NCI-H2171 (cell line): ENCODE data around the gene ANKRD12.
"Not testable (repeated sequence)": the region's sequence is repeated elsewhere in the genome, so short reads cannot be mapped to it uniquely, and the experiment has no call there.

Experiments
- DNase-seq: peaks from one replicate; lab custom pipeline; 2025; lab: John Stamatoyannopoulos, UW

The ANKRD12 gene

DNA sequence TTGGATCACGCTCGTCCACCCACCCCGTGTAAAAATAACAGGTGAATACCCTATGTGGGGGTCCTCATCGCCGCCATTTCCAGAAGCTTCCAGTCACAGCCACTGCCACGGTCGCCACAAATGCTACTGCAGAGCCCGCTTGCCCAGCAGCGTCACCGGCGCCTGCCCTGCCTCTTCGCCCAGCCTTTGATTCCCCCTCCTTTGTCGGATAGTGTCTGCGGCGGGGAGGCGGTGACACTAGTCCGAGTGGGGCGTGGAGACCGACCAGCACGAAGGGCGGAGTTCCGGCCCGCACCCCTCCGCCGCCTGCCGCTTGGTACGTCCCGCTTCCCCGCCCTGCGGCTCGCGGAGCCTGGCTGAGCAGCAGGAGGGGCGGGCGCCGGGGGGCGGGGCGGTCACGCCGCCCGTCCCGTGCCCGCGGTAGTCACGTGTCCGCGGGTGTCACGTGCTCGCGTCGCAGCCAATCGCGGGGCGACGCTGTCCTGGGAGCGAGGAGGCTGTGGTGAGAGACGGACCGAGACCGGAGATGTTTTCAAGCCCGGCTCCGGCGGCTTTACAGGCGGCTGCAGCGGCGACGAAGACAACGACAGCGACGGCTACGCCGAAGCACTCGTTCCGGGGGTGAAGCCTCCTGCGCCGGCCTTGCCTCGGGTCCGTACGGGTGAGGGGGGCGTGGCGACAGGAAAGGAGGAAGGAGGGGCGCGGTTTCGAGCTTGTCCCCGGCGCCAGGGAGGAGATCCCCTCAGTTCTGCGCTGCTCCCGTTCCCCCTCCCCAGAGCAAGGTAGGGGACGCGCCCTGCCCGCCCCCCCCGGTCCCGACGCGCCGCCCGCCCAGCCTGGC lies at the start of gene ANKRD12:
Gene ANKRD12 (plus strand): TSS at position 467 of the 841 bp plus-strand sequence. CDS start 45,652 bp downstream, outside the sequence.
- DNase-seq: peak; percentile 91

DNA sequence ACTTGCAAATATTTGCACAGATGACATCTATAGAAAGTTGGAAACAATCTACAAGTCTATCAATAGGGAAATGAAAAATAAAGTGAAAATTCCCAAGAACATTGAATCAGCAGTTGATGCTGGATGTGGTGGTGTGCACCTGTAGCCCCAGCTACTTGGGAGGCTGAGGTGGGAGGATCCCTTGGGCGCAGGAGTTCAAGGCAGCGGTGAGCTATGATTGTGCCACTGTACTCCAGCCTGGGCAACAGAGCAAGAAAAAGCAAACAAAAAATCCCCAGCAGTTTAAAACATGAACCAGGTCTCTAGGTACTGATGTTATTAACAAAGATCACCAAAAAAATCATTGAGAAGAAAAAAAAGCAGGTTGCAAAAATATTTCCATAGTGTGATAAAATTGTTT lies 49.4 kb upstream of the ANKRD12 start:
- DNase-seq: no peak

DNA sequence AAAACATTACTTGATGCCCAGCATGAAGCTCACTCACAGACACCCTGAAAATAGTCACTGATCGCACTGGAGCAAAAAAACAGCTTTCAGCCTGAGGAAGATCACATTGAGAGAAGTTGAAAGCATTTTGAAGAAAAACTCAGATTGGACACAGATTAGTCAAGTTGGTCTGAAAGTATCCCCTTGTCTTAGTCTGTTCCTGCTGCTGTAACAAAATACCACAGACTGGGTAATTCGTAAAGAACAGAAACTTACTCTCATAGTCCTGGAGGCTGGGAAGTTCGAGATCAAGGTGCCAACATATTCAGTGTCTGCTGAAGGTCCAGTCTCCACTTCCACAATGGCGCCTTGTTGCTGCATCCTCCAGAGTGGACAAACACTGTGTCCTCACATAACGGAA lies 48.3 kb upstream of the ANKRD12 start:
- no peak for DNase-seq

GRCh38 chr18:9088727-9089126 lies 47.9 kb upstream of the ANKRD12 start:
- not testable (repeated sequence) for DNase-seq

DNA sequence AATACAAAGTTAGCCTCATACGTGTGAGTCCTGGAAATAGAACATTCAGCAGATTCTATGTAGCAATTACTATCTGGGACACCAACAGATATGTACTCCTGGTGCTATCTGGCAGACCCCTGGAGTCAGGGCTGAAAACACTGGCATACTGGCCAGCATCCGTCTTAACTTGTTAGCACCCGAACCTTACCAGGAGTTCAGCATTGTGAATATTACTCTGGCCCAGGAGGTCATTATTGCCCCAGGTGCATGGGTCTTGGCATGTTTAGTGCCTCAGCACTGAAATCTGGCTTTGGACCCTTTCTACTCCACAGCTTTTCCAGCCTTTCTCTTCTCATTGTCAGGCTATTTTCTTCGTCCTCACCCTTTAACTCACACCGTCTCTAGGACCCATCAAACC lies 46.0 kb upstream of the ANKRD12 start:
- DNase-seq: no peak

DNA sequence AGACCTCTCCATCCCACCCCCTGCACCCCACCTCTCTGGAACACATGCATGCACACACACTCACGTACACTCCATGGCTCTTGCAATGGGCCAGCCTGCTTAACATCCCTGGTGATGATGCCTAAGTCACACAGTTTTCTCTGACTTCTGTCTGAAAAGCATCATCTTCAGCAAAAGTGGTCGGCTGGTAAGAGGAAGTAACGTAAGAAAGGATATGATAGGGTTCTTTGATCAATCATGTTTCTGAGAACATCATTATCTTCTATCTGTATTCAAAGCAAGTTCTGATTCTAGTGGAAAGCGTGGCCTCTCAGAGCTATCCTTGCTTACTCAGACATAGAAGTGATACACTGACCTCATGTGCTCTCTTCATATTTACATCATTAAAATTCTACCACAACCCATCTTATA lies 45.5 kb upstream of the ANKRD12 start:
- no peak for DNase-seq

- no peak for DNase-seq
Observed at GRCh38 chr18:9092665-9093064, 43.9 kb upstream of the ANKRD12 start.

GRCh38 chr18:9093109-9093508 lies 43.5 kb upstream of the ANKRD12 start:
- not testable (repeated sequence) for DNase-seq

GRCh38 chr18:9094307-9095226 lies 42.0 kb upstream of the ANKRD12 start:
- DNase-seq: no peak

DNA sequence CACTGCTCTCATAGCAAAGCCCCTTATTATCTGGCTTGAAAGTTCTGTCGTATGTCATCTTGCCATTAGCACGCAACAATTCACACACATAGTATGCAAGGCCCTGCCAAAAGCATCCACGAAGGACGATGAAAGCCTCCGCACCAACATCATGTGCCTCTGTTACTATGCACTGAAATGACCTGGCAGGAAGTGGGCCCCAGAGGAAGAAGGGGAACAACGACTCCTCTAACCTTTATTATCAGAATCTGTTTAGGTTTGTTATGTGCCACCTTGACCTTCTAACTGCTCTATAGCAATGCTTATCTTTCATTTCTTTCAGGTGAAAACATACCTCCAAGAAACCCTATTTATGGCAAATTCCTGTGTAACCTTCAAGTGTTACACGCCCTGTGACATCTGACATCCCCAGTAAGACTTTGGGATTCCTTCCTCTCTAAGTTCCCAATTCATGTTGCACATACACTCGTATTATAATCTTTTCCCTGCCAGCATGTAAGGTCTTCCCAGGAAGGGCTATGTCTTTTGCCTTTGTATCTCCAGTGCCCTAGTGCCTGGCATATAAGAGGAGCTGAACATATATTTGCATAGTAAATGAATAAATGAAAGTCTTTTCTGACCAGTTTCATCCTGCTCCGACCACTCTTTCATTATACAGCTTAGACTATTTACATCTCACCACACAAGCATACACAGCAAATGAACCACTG lies 41.1 kb upstream of the ANKRD12 start:
- no peak for DNase-seq

DNA sequence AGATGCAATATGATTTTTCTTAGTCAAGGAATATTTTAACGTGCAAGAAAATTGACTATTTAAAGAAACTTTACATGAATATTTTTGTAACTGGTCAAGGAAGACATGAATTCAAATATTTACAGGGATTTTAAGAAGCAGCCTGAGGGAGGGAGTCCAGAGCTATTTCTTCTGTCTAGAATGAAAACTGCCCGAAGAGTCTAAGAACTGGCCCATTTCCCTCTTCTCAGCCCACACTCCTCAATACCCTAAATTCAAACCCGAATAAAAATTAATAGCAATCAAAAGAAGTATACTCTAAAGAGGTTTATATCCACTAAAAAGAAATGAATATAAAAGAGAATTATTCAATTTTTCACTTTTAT lies 40.6 kb upstream of the ANKRD12 start:
- no peak for DNase-seq

DNA sequence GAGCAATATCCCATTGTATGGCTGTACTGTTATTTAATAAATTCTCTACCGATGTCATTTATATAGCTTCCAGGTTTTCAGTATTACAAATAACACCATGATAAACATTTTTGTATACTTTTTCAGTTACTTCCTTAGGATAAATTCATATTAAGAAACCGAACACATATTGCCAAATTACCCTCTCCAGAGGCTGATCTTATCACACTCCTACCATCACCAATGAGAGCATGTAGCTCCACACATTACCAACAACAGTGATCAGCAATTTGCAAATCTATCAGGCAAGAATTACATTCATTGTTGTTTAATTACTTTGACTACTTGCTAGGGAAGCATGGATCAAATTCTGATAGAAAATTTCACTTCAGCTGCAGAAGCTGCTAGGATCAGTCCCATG lies 39.9 kb upstream of the ANKRD12 start:
- no peak for DNase-seq

- DNase-seq: no peak
Observed at GRCh38 chr18:9097349-9097748, 39.2 kb upstream of the ANKRD12 start.

DNA sequence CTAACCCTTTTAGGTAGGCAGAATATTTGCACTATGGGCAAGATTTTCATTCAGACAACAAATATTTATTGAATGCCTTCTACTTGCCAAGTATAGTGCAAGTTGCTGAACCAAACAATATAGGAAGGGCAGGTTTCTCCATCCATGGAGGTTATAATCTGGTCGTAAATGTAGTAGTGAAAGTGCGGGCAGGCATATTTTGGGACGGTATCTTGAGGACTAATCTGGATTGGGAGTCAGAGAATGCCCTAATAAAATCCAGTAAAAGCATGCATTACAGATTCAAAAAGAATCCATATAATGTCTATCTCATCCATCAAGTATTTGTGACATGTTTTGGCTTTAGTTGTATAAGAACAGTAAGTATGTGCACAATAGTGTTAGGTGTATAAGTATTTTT lies 35.8 kb upstream of the ANKRD12 start:
- DNase-seq: no peak

DNA sequence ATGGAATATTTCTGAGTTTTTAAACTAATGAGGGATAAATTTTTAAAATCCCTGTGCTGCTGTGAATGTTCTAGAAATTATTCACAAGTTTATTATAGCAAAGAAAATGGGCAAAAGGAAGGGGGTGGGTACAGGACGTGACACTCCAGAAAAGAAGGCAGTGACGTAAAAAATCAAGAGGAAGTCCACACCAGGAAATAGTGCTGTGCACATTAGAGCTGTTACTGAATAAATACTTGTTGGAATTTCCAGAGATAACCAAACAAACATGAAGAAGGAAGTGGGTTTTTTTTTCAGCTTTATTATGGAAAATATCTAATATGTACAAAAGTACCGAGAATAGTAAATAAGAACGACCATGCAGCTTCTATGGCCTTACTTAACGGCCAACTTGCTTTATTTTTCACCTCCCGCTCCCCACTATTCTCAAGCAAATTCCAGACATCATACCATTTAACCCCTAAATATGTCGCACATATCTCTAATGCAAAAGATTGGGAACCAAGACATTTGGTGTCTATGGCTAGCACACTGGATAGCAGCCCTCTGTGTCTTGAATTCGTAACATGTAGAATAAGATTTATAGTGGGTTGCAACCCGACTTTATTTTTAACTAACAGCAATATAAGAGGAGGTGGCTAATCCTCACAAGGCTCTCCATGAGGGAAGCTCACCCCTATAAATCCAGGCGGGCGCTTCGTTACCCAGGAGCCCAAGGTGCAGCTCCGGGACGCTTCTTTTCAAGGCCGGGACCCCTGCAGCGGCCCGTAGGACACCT lies 34.7 kb upstream of the ANKRD12 start:
- no peak for DNase-seq

DNA sequence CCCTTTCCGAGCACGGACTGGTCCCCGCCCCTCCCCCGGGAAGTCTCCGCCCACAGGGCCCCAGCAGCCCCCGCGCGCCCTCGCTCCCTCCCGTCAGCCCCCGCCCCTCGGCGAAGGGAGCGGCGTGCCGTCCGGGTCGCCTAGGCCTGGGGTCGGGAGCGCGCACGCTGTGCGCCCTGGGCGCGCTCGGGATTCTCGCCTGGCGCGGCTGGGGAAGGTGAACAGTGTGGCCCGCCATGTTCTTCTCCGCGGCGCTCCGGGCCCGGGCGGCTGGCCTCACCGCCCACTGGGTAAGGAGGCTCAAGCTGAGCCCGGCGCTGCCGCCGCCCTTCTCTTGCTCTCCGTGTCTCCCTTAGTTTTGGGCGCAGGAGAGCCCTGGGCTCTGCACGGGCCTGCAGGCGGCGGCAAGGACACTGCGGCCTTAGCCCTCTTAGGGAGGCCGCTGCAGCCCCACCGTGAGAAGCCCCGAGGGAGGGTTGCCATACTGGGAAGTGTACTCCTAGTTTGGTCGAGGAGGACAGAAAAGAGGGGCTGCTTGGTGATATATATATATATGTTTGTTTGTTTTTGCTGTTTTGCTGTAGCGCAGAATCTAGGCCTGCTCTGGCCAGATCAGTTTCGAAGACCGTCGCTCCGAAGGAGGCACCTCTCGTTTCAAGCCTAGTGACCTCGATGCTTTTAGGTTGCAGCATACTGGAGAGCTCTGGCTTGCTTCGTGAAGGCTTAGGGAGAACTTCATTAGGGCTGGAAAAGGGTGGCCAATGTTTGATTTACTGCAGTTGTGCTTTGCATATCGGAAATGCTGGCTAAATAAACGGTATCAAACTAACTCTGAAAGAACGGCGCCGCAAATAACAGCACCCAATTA lies 33.8 kb upstream of the ANKRD12 start, which contains the start of gene NDUFV2:
Gene NDUFV2 (plus strand): TSS at position 192 of the 868 bp plus-strand sequence. CDS start 45 bp downstream, at position 237.
- DNase-seq: peak; percentile 96

DNA sequence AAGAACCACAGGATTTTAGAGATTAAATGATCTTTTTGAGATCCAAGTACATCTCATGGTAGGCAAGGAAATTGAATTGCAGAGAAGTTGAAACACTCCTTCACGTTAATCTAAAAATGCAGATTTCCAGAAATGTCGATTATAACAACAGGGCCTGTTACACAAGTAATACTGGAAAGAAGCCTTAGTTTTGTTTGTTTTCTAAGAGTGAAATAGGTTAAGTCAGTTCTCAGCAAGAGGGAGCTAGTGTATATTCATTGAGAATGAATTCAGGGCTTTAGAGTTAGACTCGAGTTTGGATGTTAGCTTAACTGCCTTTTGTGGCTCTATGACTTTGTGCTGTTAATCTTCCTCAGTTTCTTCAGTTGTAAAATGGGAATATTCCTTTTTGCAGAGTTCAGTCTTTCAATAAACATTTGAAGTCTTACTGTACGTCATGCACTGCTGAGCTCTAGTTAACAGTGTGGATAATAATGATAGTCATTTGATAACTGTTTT lies 33.2 kb upstream of the ANKRD12 start:
- DNase-seq: no peak

GRCh38 chr18:9104244-9104901 lies 32.2 kb upstream of the ANKRD12 start:
- DNase-seq: no peak

DNA sequence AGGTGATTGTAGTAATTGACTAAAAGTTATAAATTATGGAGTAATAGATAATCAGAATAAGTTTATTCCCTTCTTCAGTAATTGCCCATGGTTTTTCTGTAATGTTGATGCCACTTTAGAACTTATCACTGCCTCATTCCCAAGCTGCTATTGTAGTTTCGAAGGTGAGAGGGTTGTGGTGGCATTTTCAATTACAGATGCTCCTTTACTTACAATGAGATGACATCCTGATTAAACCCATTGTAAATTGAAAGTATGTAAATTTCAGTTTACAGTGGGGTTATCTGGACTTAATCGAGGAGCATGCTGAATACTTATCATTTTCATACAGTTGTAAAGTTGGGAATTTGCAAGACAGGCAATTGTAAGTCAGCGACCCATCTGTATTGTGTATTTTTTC lies 31.2 kb upstream of the ANKRD12 start:
- no peak for DNase-seq

- no peak for DNase-seq
Observed at GRCh38 chr18:9106094-9106493, 30.5 kb upstream of the ANKRD12 start.
